Choroid plexus epithelial cell (primary cell): ENCODE measurements around the gene TPO.
"Not testable (repeated sequence)": the region's sequence is repeated elsewhere in the genome, so short reads cannot be mapped to it uniquely, and the experiment has no call there.

Experiments
- DNase-seq: peaks from one replicate; pipeline ENCODE4 v3.0.0-alpha.2; 2010; ENCODE audit warnings: low read depth
- H3K4me3 ChIP-seq: 2 replicates; pipeline ENCODE4 v1.5.1; 2011; ENCODE audit warnings: low read depth, mild to moderate bottlenecking, control low read depth, low read length, moderate library complexity
- CTCF ChIP-seq: conservative IDR thresholded peaks from 2 replicates; pipeline ENCODE4 v1.5.1; 2011; ENCODE audit warnings: low read depth, mild to moderate bottlenecking, control low read depth, inconsistent platforms, low read length, moderate library complexity

TPO gene

GRCh38 chr2:1561259-1561658 lies 148.0 kb downstream of the TPO start:
- H3K4me3 ChIP-seq, result no peak overlapping the region
- no peak for DNase-seq
- no peak for TF ChIP-seq CTCF

GRCh38 chr2:1561811-1562421 lies 148.7 kb downstream of the TPO start:
- DNase-seq, result no peak
- no peak overlapping the region for H3K4me3 ChIP-seq
- TF ChIP-seq CTCF, result no peak

- H3K4me3 ChIP-seq, result no peak overlapping the region
- no peak for TF ChIP-seq CTCF
- no peak for DNase-seq
These were observed 150.0 kb downstream of the TPO start for GRCh38 chr2:1563084-1563857.

- no peak for DNase-seq
- TF ChIP-seq CTCF, result no peak
- no peak overlapping the region for H3K4me3 ChIP-seq
These were observed 151.0 kb downstream of the TPO start for GRCh38 chr2:1563943-1564891.

GRCh38 chr2:1567556-1568344 lies 154.5 kb downstream of the TPO start:
- TF ChIP-seq CTCF, result no peak
- DNase-seq, result no peak
- H3K4me3 ChIP-seq, result no peak overlapping the region

GRCh38 chr2:1568345-1568668 lies 155.0 kb downstream of the TPO start:
- DNase-seq, H3K4me3 ChIP-seq: not testable (repeated sequence)
